HepG2 (cell line): ENCODE measurements around the gene GSTT2. TPM values are rescaled to one million over a fixed set of nuclear protein-coding genes. Genes with fewer than 3 reads are reported as not detected.

Source experiments
- ATF5 ChIP-seq: sonication (generic); formaldehyde crosslinking; IDR thresholded peaks from 2 replicates; pipeline ENCODE4 v1.4.0; 2020; ENCODE audit warnings: mild to moderate bottlenecking, low read depth, missing genetic modification reagents
- ATM ChIP-seq: fragments of 450-650 bp; IDR thresholded peaks from 2 replicates; pipeline ENCODE4 v1.7.1; 2017; ENCODE audit warnings: mild to moderate bottlenecking, borderline replicate concordance
- CERS6 ChIP-seq: sonication (generic); formaldehyde crosslinking; IDR thresholded peaks from 2 replicates; pipeline ENCODE4 v1.5.0; 2020; ENCODE audit warnings: missing genetic modification reagents
- CREB1 ChIP-seq, 2 experiments: fragments of 450-650 bp in 1 of 2; IDR thresholded peaks; 2 replicates each; pipeline ENCODE4 v1.6.1; 2016 to 2017; ENCODE audit warnings: control low read depth in 1 of 2, mild to moderate bottlenecking in 1 of 2, missing compliant biosample characterization in 1 of 2, missing genetic modification characterization in 1 of 2
- FOSL2 ChIP-seq: sonication (generic); formaldehyde crosslinking; IDR thresholded peaks from 2 replicates; pipeline ENCODE4 v1.4.0; 2020; ENCODE audit warnings: missing genetic modification reagents
- FOXJ3 ChIP-seq: sonication (generic); formaldehyde crosslinking; IDR thresholded peaks from 2 replicates; pipeline ENCODE4 v1.4.0; 2020; ENCODE audit warnings: missing genetic modification reagents, mild to moderate bottlenecking, borderline replicate concordance
- HMG20A ChIP-seq: IDR thresholded peaks from 2 replicates; pipeline ENCODE4 v1.6.1; 2016; ENCODE audit warnings: borderline replicate concordance
- KDM5B ChIP-seq: sonication (generic); formaldehyde crosslinking; IDR thresholded peaks from 2 replicates; pipeline ENCODE4 v1.4.0; 2020; ENCODE audit warnings: missing genetic modification reagents, mild to moderate bottlenecking, borderline replicate concordance
- LBX2 ChIP-seq: sonication (generic); formaldehyde crosslinking; IDR thresholded peaks from 2 replicates; pipeline ENCODE4 v1.5.0; 2020; ENCODE audit warnings: missing genetic modification reagents, mild to moderate bottlenecking, borderline replicate concordance
- NCOA1 ChIP-seq: sonication (generic); formaldehyde crosslinking; IDR thresholded peaks from 2 replicates; pipeline ENCODE4 v1.9.0; 2021; ENCODE audit warnings: missing genetic modification reagents
- NFE2L2 ChIP-seq: fragments of 150-350 bp; IDR thresholded peaks from 2 replicates; pipeline ENCODE4 v1.6.1; 2014; ENCODE audit warnings: low read length
- NFYB ChIP-seq: sonication (generic); formaldehyde crosslinking; IDR thresholded peaks from 2 replicates; pipeline ENCODE4 v1.4.0; 2020; ENCODE audit warnings: missing genetic modification reagents
- PHF20 ChIP-seq: sonication (generic); formaldehyde crosslinking; IDR thresholded peaks from 2 replicates; pipeline ENCODE4 v1.5.0; 2020; ENCODE audit warnings: mild to moderate bottlenecking, missing genetic modification reagents
- POLR2AphosphoS2 ChIP-seq: IDR thresholded peaks from 2 replicates; pipeline ENCODE4 v1.6.1; 2011; ENCODE audit warnings: low read depth, low read length, improper control_type of control experiment
- RXRA ChIP-seq: sonication (generic); formaldehyde crosslinking; IDR thresholded peaks from 2 replicates; pipeline ENCODE4 v1.5.1; 2020; ENCODE audit warnings: missing genetic modification reagents
- TBP ChIP-seq: sonication (generic); formaldehyde crosslinking; IDR thresholded peaks from 2 replicates; pipeline ENCODE4 v1.5.0; 2020; ENCODE audit warnings: missing genetic modification reagents
- ZBTB10 ChIP-seq: sonication (generic); formaldehyde crosslinking; IDR thresholded peaks from 2 replicates; pipeline ENCODE4 v1.4.0; 2020; ENCODE audit warnings: missing genetic modification reagents, borderline replicate concordance
- ZBTB43 ChIP-seq: sonication (generic); formaldehyde crosslinking; conservative IDR thresholded peaks from 2 replicates; pipeline ENCODE4 v1.4.0; 2020; ENCODE audit warnings: missing genetic modification reagents
- ZFP90 ChIP-seq: sonication (generic); formaldehyde crosslinking; IDR thresholded peaks from 2 replicates; pipeline ENCODE4 v1.8.0; 2022; ENCODE audit warnings: missing genetic modification reagents, mild to moderate bottlenecking, inconsistent platforms, borderline replicate concordance
- ZNF619 ChIP-seq: sonication (generic); formaldehyde crosslinking; IDR thresholded peaks from 2 replicates; pipeline ENCODE4 v1.4.0; 2020; ENCODE audit warnings: mild to moderate bottlenecking, missing genetic modification reagents
- polyA plus RNA-seq, 8 experiments: library from polyadenylated mRNA; depleted of rRNA in 3 of 8; stranded (reverse) in 7 of 8; unstranded in 1 of 8; fragments of >200 nt; fragmentation: Illumina TruSeq in 4 of 8; extraction: Trizol in 4 of 8; gene quantifications; 2 replicates each; pipeline versions ENCODE4 v1.2.1 to v1.2.3, GENCODE V29; 2011 to 2016; ENCODE audit warnings: low read depth in 4 of 8, missing spikeins in 1 of 8, mixed read lengths in 1 of 8; ENCODE audit not compliant: insufficient read depth in 1 of 8
- total RNA-seq, 5 experiments: library from RNA; depleted of rRNA; stranded (reverse); fragments of >200 nt; fragmentation: Illumina TruSeq; extraction: Trizol; gene quantifications; 2 replicates each; pipeline ENCODE4 v1.2.3, GENCODE V29; 2016; ENCODE audit warnings: low read depth in 1 of 5
- TF ChIP-seq, protein P1 (sequence below): IDR thresholded peaks from 2 replicates; pipeline ENCODE4 v1.6.1; 2012; ENCODE audit warnings: low read length, improper control_type of control experiment

GSTT2 gene
- total and polyA plus RNA-seq, 2 of the 13 experiments (the other 11 are each of a cell fraction or from before 2014, with no cell fraction given): not detected

DNA sequence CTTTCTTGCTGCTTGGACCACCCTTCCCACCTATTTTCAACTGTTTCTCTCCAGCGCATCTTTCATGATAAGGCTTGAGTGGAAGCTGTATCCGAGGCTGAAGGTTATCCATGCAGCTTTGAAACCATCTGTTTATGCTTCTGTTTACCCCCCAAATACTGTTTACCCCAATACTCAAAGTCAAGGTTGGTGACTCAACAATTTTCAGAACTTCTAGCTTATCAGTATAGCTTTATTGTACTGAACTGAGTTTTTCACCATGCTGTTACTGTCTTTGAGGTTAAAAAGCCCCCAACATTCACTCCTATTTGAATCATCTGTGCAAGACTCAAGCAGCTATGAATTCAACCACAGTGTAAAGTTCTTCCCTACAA lies 30.1 kb downstream of the GSTT2 start (continued):
- TF ChIP-seq TBP (CRISPR knock-in tag) (no peak), ATM (no peak), CERS6 (CRISPR knock-in tag) (no peak), NFE2L2 (peak; percentile 25; the same call in 1 of the 2 replicates), ZNF619 (no peak), FOSL2 (CRISPR knock-in tag) (peak; percentile 38; the same call in 1 of the 2 replicates), HMG20A (CRISPR knock-in tag) (no peak), PHF20 (CRISPR knock-in tag) (no peak), ZBTB10 (CRISPR knock-in tag) (peak; percentile 55; the same call in 1 of the 2 replicates), FOXJ3 (CRISPR knock-in tag) (0 out of 2 replicates have a peak, but pooled peaks have one; percentile 40), NCOA1 (CRISPR knock-in tag) (no peak), ZFP90 (CRISPR knock-in tag) (0 out of 2 replicates have a peak, but pooled peaks have one; percentile 12), LBX2 (CRISPR knock-in tag) (no peak), RXRA (CRISPR knock-in tag) (no peak), POLR2AphosphoS2 (no peak), ATF5 (no peak), KDM5B (CRISPR knock-in tag) (no peak), NFYB (CRISPR knock-in tag) (no peak), ZBTB43 (CRISPR knock-in tag) (0 out of 2 replicates have a peak, but pooled peaks have one; percentile 36), CREB1 (IDR thresholded peaks at IDR 0.05) (no peak), CREB1 (CRISPR knock-in tag; IDR thresholded peaks at IDR 0.05) (peak; percentile 15; the same call in 1 of the 2 replicates)
- TF ChIP-seq, protein P1, sequence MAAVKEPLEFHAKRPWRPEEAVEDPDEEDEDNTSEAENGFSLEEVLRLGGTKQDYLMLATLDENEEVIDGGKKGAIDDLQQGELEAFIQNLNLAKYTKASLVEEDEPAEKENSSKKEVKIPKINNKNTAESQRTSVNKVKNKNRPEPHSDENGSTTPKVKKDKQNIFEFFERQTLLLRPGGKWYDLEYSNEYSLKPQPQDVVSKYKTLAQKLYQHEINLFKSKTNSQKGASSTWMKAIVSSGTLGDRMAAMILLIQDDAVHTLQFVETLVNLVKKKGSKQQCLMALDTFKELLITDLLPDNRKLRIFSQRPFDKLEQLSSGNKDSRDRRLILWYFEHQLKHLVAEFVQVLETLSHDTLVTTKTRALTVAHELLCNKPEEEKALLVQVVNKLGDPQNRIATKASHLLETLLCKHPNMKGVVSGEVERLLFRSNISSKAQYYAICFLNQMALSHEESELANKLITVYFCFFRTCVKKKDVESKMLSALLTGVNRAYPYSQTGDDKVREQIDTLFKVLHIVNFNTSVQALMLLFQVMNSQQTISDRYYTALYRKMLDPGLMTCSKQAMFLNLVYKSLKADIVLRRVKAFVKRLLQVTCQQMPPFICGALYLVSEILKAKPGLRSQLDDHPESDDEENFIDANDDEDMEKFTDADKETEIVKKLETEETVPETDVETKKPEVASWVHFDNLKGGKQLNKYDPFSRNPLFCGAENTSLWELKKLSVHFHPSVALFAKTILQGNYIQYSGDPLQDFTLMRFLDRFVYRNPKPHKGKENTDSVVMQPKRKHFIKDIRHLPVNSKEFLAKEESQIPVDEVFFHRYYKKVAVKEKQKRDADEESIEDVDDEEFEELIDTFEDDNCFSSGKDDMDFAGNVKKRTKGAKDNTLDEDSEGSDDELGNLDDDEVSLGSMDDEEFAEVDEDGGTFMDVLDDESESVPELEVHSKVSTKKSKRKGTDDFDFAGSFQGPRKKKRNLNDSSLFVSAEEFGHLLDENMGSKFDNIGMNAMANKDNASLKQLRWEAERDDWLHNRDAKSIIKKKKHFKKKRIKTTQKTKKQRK: no peak
